AG10803 (cell line): ENCODE measurements around the gene H19.

Source experiments
- DNase-seq: peaks from one replicate; pipeline ENCODE4 v3.0.0; 2010; ENCODE audit warnings: low read depth
- H3K4me3 ChIP-seq: 2 replicates; pipeline ENCODE4 v1.5.1; 2011; ENCODE audit warnings: mild to moderate bottlenecking, low read length, control low read depth
- CTCF ChIP-seq: conservative IDR thresholded peaks from 2 replicates; pipeline ENCODE4 v1.5.1; 2011; ENCODE audit warnings: mild to moderate bottlenecking, low read length, control low read depth, inconsistent platforms

Gene H19

DNA sequence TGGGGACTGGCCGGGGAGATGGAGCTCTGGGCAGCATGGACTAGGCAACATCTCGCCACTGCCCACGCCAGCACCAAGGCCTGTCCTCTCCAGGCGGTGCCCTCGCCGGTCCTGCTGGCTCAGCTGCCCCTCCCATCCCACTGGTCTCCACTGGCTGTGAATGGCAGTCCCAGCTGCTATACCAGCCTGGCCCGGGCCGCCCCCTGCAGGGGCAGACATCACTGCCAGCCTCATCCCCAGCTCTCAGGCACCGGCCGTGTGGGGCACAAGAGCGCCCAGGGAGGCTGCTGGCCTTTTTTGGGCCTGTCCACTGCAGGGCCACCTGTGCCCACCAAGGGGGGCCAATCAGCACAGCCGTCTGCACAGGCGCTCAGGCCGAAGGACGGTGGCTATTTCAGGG is 30.1 kb upstream of the H19 start:
- H3K4me3 ChIP-seq, result no peak overlapping the region
- no peak for DNase-seq
- TF ChIP-seq CTCF, result no peak

- no peak for TF ChIP-seq CTCF
- H3K4me3 ChIP-seq, result no peak overlapping the region
- DNase-seq, result no peak
Observed at GRCh38 chr11:2015025-2015424, 17.4 kb upstream of the H19 start.

DNA sequence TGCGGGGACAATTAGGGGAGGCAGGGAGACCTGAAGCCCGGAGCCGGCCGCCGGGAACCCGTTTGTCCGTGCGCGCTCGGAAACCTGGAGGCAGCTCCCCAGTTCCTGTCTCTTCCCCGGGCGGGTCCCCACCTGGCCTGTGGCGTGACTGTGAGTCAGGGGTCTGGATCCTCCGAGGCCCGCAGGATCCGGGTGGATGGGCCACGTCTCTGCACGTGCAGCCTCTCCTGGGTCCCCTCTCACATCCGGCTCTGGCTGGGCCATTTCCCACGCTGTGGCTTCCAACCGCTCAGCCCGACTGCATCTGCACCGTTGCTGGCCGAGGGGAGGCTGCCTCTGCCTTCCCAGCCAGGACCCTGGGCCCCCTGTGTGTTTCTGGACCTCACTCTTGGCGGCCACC is 14.8 kb upstream of the H19 start:
- no peak overlapping the region for H3K4me3 ChIP-seq
- no peak for DNase-seq
- no peak for TF ChIP-seq CTCF

- no peak overlapping the region for H3K4me3 ChIP-seq
- DNase-seq, result no peak
- TF ChIP-seq CTCF, result no peak
Observed at GRCh38 chr11:2004466-2004865, 6.8 kb upstream of the H19 start.

DNA sequence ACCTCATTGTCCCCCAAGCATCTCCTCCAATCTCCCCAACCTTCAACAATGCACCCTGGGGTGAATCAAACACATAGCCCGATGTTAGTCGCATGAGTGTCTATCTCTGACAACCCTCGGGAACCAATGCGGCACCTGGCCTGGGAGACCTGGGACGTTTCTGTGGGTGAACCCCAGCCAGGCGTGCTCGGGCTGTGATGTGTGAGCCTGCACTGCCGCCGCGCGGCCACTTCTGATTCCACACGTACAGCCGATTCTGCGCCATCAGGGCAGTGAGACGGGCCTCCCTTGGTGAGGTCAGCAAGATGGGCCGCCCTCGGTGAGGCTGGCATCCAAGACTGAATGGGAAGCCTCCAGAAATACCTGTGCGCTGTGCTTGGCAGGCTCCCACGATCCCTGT is 5.2 kb upstream of the H19 start:
- no peak for TF ChIP-seq CTCF
- DNase-seq, result no peak
- H3K4me3 ChIP-seq, result no peak overlapping the region

DNA sequence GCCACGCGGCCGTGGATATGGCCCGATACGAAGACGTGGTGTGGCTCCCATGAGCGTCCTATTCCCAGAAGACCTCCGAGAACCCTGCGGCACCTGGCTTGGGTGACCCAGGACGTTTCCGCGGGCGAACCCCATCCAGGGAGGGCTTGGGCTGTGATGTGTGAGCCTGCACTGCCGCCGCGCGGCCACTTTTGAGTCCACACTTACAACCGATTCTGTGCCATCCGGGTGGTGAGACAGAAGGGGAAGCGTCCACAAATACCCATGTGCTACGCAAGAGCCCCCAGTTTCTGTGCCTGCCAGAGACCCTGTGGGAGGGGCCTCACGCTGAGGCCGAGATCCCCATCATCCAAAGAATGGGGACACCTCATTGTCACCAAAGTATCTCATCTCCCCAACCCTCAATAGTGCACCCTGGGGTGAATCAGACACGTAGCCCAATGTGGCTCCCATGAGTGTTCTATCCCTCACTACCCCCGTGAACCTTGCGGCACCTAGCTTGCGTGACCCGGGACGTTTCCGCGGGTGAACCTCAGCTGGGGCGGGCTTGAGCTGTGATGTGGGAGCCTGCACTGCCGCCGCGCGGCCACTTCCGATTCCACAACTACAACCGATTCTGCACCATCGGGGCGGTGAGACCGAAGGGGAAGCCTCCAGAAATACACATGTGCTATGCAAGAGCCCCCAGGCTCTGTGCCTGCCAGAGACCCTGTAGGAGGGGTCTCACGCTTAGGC is 4.6 kb upstream of the H19 start:
- no peak for DNase-seq
- TF ChIP-seq CTCF, result no peak
- H3K4me3 ChIP-seq, result no peak overlapping the region

DNA sequence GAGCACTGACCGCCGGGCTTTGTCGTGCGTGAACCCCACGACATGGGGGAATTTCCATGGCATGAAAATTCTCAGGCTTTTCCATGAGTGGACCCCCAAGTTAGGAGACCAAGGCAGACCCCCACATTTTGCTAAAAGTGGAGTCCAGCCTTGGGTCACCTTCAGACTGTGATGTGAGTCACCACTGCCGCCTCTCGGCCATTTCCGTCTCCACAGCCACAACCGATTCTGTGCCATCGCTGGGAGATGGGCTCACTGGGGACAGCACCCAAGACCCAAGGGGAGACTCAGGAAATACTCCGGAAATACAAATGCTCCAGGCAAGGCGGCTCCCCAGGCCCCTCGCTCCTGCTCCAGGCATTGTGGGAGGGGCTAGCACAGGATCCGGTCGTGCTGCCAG is 1.2 kb upstream of the H19 start:
- TF ChIP-seq CTCF, result no peak
- DNase-seq, result no peak
- H3K4me3 ChIP-seq, result no peak overlapping the region
